Jurkat, Clone E6-1 (cell line): ENCODE data around the gene MEF2C.

Experiments used
- DNase-seq: peaks from one replicate; pipeline ENCODE4 v3.0.0-alpha.2; 2011; ENCODE audit warnings: low read depth, low spot score
- H3K4me3 ChIP-seq: 2 replicates; pipeline ENCODE4 v1.5.1; 2011; ENCODE audit warnings: mild to moderate bottlenecking, low read length, control low read depth, moderate library complexity

Gene MEF2C

GRCh38 chr5:88673253-88674105, 209.5 kb downstream of the MEF2C start:
- H3K4me3 ChIP-seq = no peak overlapping the region
- no peak for DNase-seq

- DNase-seq = no peak
- no peak overlapping the region for H3K4me3 ChIP-seq
Observed at GRCh38 chr5:88672644-88673252, 210.2 kb downstream of the MEF2C start.

- H3K4me3 ChIP-seq = no peak overlapping the region
- no peak for DNase-seq
Observed at GRCh38 chr5:88671505-88672499, 211.2 kb downstream of the MEF2C start.

- DNase-seq = no peak
- no peak overlapping the region for H3K4me3 ChIP-seq
Observed at GRCh38 chr5:88671106-88671504, 211.9 kb downstream of the MEF2C start.

- no peak for DNase-seq
- H3K4me3 ChIP-seq = no peak overlapping the region
Observed at GRCh38 chr5:88670461-88670860, 212.5 kb downstream of the MEF2C start.

GRCh38 chr5:88669371-88670050, 213.5 kb downstream of the MEF2C start:
- no peak for DNase-seq
- H3K4me3 ChIP-seq = no peak overlapping the region

GRCh38 chr5:88667496-88668201, 215.3 kb downstream of the MEF2C start:
- no peak overlapping the region for H3K4me3 ChIP-seq
- no peak for DNase-seq
